Measurements from ENCODE around the gene MICAL2. TPM values are rescaled to one million over a fixed set of nuclear protein-coding genes. Genes with fewer than 3 reads are reported as not detected.
A peak's percentile ranks its signal among the peaks of the same experiment; 100 is the strongest.

Gene MICAL2
- total RNA-seq, 1 experiment from 2014 or later = 62.9 TPM

GRCh38 chr11:12156301-12157140 lies 46.1 kb downstream of the MICAL2 start:
- ChIA-PET CTCF (interaction anchor here (0.7 kb wide), 1 partner anchor 60 kb away, joined by 3 read pairs; no protein-coding TSS in a partner anchor), POLR2A (ENCODE audit: unreplicated experiment) (interaction anchor here (0.6 to 0.7 kb wide), 2 partner anchors 70 to 221 kb away, joined by 3 to 7 read pairs; no protein-coding TSS in a partner anchor)
- H3K4me3 ChIP-seq (ENCODE audit: low read length) = no peak overlapping the region
- H3K79me2 ChIP-seq (ENCODE audit: low read length) = peaks cover 17% of the 10 kb centered on the region
- H4K20me1 ChIP-seq (ENCODE audit: low read length) = no peaks in the 10 kb centered on the region
- intact Hi-C loops (cut with micrococcal nuclease) = loop anchor here (5.0 kb wide), 1 partner anchor 109 kb away; no protein-coding TSS in a partner anchor
- no peaks in the 10 kb centered on the region for H3K9me3 ChIP-seq (ENCODE audit: low read length)
- ATAC-seq (no peak), DNase-seq (no peak)
- TF ChIP-seq EZH2phosphoT487 (IDR thresholded peaks at IDR 0.05; ENCODE audit: borderline replicate concordance, low read length) (no peak), EZH2 (IDR thresholded peaks at IDR 0.05; ENCODE audit: low read length, unreplicated experiment) (no peak), CTCF (conservative IDR thresholded peaks at IDR 0.05; ENCODE audit: low read depth, low read length) (no peak)
- H3F3A ChIP-seq (ENCODE audit: low read length, unreplicated experiment) = no peaks in the 10 kb centered on the region
- H3K27me3 ChIP-seq (ENCODE audit: low read length) = no peaks in the 10 kb centered on the region
- H3K9me2 ChIP-seq (replicated peaks; ENCODE audit: low read length) = no peaks in the 10 kb centered on the region
- H2AFZ ChIP-seq (ENCODE audit: low read length) = no peak overlapping the region
- H3K4me1 ChIP-seq (ENCODE audit: insufficient read depth, low read length) = peaks cover 21% of the 10 kb centered on the region
- no peak overlapping the region for H3K9ac ChIP-seq (ENCODE audit: low read length)
- no peak overlapping the region for H3K4me2 ChIP-seq (ENCODE audit: low read length)
- H3K36me3 ChIP-seq (ENCODE audit: low read depth, low read length) = peaks cover 12% of the 10 kb centered on the region; the same call in 1 of the 2 replicates
- H3K27ac ChIP-seq (ENCODE audit: low read length) = no peak overlapping the region
- no TSS peak for BruUV-seq (replicated peaks)

- Histone ChIP-seq H2AFZ (ENCODE audit: low read length) (no peak overlapping the region), H3K9me2 (replicated peaks; ENCODE audit: low read length) (no peaks in the 10 kb centered on the region), H4K20me1 (ENCODE audit: low read length) (no peaks in the 10 kb centered on the region), H3K27ac (ENCODE audit: low read length) (no peak overlapping the region), H3K9me3 (ENCODE audit: low read length) (no peaks in the 10 kb centered on the region), H3K4me3 (ENCODE audit: low read length) (no peak overlapping the region), H3K4me2 (ENCODE audit: low read length) (no peak overlapping the region), H3K36me3 (ENCODE audit: low read depth, low read length) (peaks cover 16% of the 10 kb centered on the region; the same call in 1 of the 2 replicates), H3F3A (ENCODE audit: low read length, unreplicated experiment) (no peaks in the 10 kb centered on the region), H3K9ac (ENCODE audit: low read length) (no peak overlapping the region), H3K79me2 (ENCODE audit: low read length) (peaks cover 22% of the 10 kb centered on the region), H3K4me1 (ENCODE audit: insufficient read depth, low read length) (peaks cover 21% of the 10 kb centered on the region), H3K27me3 (ENCODE audit: low read length) (no peaks in the 10 kb centered on the region)
- no peak for ATAC-seq
- ChIA-PET POLR2A (ENCODE audit: unreplicated experiment) (interaction anchor here (0.6 to 0.7 kb wide), 2 partner anchors 71 to 222 kb away, joined by 3 to 7 read pairs; no protein-coding TSS in a partner anchor), CTCF (interaction anchor here (0.7 kb wide), 1 partner anchor 59 kb away, joined by 3 read pairs; no protein-coding TSS in a partner anchor)
- TF ChIP-seq EZH2phosphoT487 (IDR thresholded peaks at IDR 0.05; ENCODE audit: borderline replicate concordance, low read length) = no peak
- TF ChIP-seq CTCF (conservative IDR thresholded peaks at IDR 0.05; ENCODE audit: low read depth, low read length) = no peak
- no peak for TF ChIP-seq EZH2 (IDR thresholded peaks at IDR 0.05; ENCODE audit: low read length, unreplicated experiment)
- peak; percentile 11 for DNase-seq
- intact Hi-C loops (cut with micrococcal nuclease) = loop anchor here (5.0 kb wide), 1 partner anchor 110 kb away; no protein-coding TSS in a partner anchor
- no TSS peak for BruUV-seq (replicated peaks)
These were observed 46.9 kb downstream of the MICAL2 start for GRCh38 chr11:12157241-12157661.

All from PC-3 (cell line).